ENCODE measurements around the gene LMNA.

DNA sequence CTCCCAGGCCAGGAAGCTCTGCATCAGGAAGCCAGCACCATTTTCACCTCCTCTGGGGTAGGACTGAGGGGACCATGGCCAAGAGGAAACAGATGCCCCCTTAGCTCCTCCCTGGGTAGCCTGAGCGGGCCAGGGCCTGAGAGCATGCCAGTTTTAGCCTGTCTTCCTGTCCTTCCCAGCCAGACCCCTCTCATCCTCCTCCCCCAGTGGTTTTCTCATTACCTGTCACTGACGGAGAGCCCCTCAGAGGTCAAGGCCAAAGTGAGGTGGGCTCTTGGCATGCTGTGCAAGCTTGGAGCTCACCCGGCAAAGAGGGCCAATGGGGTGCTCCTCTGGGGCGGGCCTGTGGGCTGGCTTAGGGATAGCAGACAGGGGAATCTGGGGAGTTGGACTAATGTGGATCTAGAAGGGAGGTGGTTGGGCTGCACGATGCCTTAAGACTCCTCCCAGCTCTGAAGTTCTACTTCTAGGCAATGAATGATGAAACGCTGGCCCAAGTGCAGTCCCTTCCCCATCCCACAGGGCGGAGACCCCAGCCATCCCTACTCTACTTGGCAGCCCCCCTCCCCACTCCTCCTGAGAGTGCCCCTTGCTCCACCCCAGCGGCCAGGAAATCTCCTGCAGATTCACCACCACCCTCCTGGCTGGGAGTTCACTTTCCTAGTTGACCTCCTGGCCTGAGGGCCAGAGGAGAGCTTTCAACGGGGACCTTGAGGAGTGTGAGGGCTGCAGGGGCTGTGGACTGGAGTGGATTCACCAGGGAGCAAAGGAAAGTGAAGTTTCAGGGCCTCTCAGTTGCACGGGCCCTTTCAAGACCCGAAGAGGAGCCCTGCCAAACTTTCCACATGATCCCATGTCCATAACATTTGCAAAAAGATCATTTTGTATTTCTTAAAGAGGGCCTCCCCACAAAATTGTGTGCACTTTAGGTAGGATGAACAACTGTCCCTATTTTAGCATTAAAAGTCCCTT, 9.4 kb upstream of the LMNA start:
- TF ChIP-seq, protein P1, sequence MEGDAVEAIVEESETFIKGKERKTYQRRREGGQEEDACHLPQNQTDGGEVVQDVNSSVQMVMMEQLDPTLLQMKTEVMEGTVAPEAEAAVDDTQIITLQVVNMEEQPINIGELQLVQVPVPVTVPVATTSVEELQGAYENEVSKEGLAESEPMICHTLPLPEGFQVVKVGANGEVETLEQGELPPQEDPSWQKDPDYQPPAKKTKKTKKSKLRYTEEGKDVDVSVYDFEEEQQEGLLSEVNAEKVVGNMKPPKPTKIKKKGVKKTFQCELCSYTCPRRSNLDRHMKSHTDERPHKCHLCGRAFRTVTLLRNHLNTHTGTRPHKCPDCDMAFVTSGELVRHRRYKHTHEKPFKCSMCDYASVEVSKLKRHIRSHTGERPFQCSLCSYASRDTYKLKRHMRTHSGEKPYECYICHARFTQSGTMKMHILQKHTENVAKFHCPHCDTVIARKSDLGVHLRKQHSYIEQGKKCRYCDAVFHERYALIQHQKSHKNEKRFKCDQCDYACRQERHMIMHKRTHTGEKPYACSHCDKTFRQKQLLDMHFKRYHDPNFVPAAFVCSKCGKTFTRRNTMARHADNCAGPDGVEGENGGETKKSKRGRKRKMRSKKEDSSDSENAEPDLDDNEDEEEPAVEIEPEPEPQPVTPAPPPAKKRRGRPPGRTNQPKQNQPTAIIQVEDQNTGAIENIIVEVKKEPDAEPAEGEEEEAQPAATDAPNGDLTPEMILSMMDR (IDR thresholded peaks at IDR 0.05), result no peak
- TF ChIP-seq POLR2A (IDR thresholded peaks at IDR 0.05), result no peak
- TF ChIP-seq EP300 (IDR thresholded peaks at IDR 0.05), result no peak
- TF ChIP-seq POLR2AphosphoS5 (IDR thresholded peaks at IDR 0.05), result no peak

Measured in stomach (tissue), 4 donors.